Effector memory CD4-positive, alpha-beta T cell (primary cell): Measurements from ENCODE around the gene AGGF1.
A peak's percentile ranks its signal among the peaks of the same experiment; 100 is the strongest.
"Not testable (repeated sequence)": the region's sequence is repeated elsewhere in the genome, so short reads cannot be mapped to it uniquely, and the experiment has no call there.

Experiments used
- DNase-seq, 3 donors: peaks; one replicate each; pipeline ENCODE4 v3.0.0-alpha.2; 2020
- H3K27ac ChIP-seq: 2 replicates; pipeline ENCODE4 v1.7.0; 2013; ENCODE audit warnings: mild to moderate bottlenecking, low read length, moderate library complexity; ENCODE audit not compliant: insufficient read depth, poor library complexity, severe bottlenecking
- H3K27me3 ChIP-seq: replicated peaks from 2 replicates; pipeline ENCODE4 v1.7.0; 2013; ENCODE audit warnings: mild to moderate bottlenecking, low read length; ENCODE audit not compliant: insufficient read depth, control insufficient read depth, poor library complexity, severe bottlenecking
- H3K36me3 ChIP-seq: 2 replicates; pipeline ENCODE4 v1.7.0; 2013; ENCODE audit warnings: mild to moderate bottlenecking, low read length, moderate library complexity; ENCODE audit not compliant: control insufficient read depth, insufficient read depth
- H3K4me1 ChIP-seq: 2 replicates; pipeline ENCODE4 v1.7.0; 2013; ENCODE audit warnings: low read length, mild to moderate bottlenecking; ENCODE audit not compliant: control insufficient read depth, insufficient read depth, poor library complexity, severe bottlenecking
- H3K4me3 ChIP-seq: 2 replicates; pipeline ENCODE4 v1.7.0; 2013; ENCODE audit warnings: low read length, low read depth, mild to moderate bottlenecking; ENCODE audit not compliant: insufficient read depth, poor library complexity, severe bottlenecking
- H3K9me3 ChIP-seq: 2 replicates; pipeline ENCODE4 v1.7.0; 2013; ENCODE audit warnings: mild to moderate bottlenecking, low read length, moderate library complexity; ENCODE audit not compliant: control insufficient read depth

AGGF1 gene

GRCh38 chr5:77064040-77064439 lies 33.8 kb downstream of the AGGF1 start:
- Histone ChIP-seq H3K27ac (no peak overlapping the region), H3K36me3 (peaks cover 48% of the 10 kb centered on the region), H3K9me3 (no peaks in the 10 kb centered on the region), H3K4me1 (no peaks in the 10 kb centered on the region), H3K4me3 (no peak overlapping the region), H3K27me3 (no peaks in the 10 kb centered on the region)
- DNase-seq, result no peak

DNA sequence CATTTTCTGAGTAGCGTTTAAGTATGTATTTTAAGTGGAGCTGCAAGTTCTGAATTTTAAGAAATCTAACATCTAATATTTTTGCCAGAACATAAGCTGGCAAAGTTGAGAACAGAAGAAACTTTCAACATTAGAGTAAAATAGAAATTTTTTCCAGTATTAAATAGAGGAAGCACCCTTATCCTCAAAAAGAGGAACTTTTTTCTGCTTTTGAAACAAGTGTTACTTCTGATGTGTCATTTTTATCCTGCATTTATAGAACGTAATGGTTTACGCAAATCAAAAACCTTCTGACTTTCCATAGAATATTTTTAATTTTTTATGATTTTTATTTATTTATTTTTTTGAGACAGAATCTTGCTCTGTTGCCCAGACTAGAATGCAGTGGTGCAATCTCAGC lies 35.1 kb downstream of the AGGF1 start:
- H3K27me3 ChIP-seq, result no peaks in the 10 kb centered on the region
- peaks cover 36% of the 10 kb centered on the region for H3K36me3 ChIP-seq
- H3K4me1 ChIP-seq, result no peaks in the 10 kb centered on the region
- H3K27ac ChIP-seq, result no peak overlapping the region
- no peak for DNase-seq
- H3K9me3 ChIP-seq, result no peaks in the 10 kb centered on the region
- no peak overlapping the region for H3K4me3 ChIP-seq

- H3K36me3 ChIP-seq, result peaks cover 35% of the 10 kb centered on the region
- no peak for DNase-seq
- H3K27me3 ChIP-seq, result no peaks in the 10 kb centered on the region
- H3K4me3 ChIP-seq, result no peak overlapping the region
- no peaks in the 10 kb centered on the region for H3K4me1 ChIP-seq
- H3K9me3 ChIP-seq, result no peaks in the 10 kb centered on the region
- no peak overlapping the region for H3K27ac ChIP-seq
Measured at GRCh38 chr5:77066184-77066583, 36.0 kb downstream of the AGGF1 start.

GRCh38 chr5:77066823-77067442 lies 36.7 kb downstream of the AGGF1 start:
- no peaks in the 10 kb centered on the region for H3K27me3 ChIP-seq
- H3K4me1 ChIP-seq, result no peaks in the 10 kb centered on the region
- no peak overlapping the region for H3K4me3 ChIP-seq
- H3K36me3 ChIP-seq, result peaks cover 29% of the 10 kb centered on the region
- H3K9me3 ChIP-seq, result no peaks in the 10 kb centered on the region
- DNase-seq, result no peak
- no peak overlapping the region for H3K27ac ChIP-seq

- H3K9me3 ChIP-seq, result no peaks in the 10 kb centered on the region
- no peak overlapping the region for H3K27ac ChIP-seq
- no peak for DNase-seq
- H3K27me3 ChIP-seq, result no peaks in the 10 kb centered on the region
- H3K4me3 ChIP-seq, result no peak overlapping the region
- no peaks in the 10 kb centered on the region for H3K36me3 ChIP-seq
- H3K4me1 ChIP-seq, result peaks cover 5% of the 10 kb centered on the region
Measured at GRCh38 chr5:77073667-77074066, 43.5 kb downstream of the AGGF1 start.

DNA sequence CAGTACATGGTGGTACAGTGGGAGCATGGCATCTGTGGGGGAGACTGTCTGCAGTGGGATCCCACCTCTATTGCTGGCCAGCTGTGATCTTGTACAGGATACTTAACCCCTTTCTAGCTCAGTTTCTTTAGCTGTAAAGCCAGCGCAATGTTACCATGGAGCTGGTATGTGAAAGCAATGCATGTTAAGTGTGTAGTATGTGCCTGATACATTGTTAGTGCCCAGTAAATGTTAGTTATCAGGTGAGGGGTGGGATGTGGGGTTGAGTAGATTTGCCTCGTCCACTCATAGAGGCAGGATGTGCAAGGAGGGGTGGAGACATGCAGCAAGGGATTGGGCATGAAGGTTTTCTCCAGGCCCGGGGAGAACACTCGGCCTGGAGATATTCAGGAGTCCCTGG lies 44.5 kb downstream of the AGGF1 start:
- no peak overlapping the region for H3K27ac ChIP-seq
- H3K27me3 ChIP-seq, result no peaks in the 10 kb centered on the region
- no peak for DNase-seq
- H3K4me3 ChIP-seq, result no peak overlapping the region
- no peaks in the 10 kb centered on the region for H3K36me3 ChIP-seq
- no peaks in the 10 kb centered on the region for H3K9me3 ChIP-seq
- peaks cover 5% of the 10 kb centered on the region for H3K4me1 ChIP-seq

GRCh38 chr5:77076961-77077828 lies 47.0 kb downstream of the AGGF1 start:
- Histone ChIP-seq H3K27ac (no peak overlapping the region), H3K36me3 (no peaks in the 10 kb centered on the region), H3K9me3 (no peaks in the 10 kb centered on the region), H3K27me3 (no peaks in the 10 kb centered on the region), H3K4me3 (peak overlapping the region; percentile 39), H3K4me1 (peaks cover 5% of the 10 kb centered on the region)
- peak in 2 of 3 donors; percentile 9 to 25 for DNase-seq

DNA sequence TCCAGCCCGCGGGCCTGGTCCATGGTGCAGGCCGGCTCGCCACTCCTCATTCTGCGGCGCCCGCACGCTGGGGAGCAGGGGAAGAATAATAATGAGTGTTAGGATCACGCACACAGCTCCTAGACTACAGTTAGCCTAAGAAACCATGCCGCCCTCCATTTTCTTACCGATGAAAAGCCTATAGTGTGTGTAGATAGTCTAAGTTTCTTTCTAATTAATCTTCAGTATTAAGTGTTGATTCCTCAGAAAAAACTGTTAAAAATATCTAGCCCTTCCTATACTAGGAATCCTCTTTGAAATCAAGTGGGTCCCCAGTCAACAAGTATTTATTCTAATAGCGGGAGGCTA lies 47.6 kb downstream of the AGGF1 start:
- peak overlapping the region; percentile 39 for H3K4me3 ChIP-seq
- H3K27ac ChIP-seq, result no peak overlapping the region
- DNase-seq, result no peak
- no peaks in the 10 kb centered on the region for H3K27me3 ChIP-seq
- no peaks in the 10 kb centered on the region for H3K36me3 ChIP-seq
- peaks cover 5% of the 10 kb centered on the region for H3K4me1 ChIP-seq
- H3K9me3 ChIP-seq, result no peaks in the 10 kb centered on the region

GRCh38 chr5:77080479-77080878 lies 50.3 kb downstream of the AGGF1 start:
- not testable (repeated sequence) for DNase-seq, H3K9me3 ChIP-seq, H3K4me3 ChIP-seq, H3K27me3 ChIP-seq, H3K27ac ChIP-seq, H3K4me1 ChIP-seq, H3K36me3 ChIP-seq

- Histone ChIP-seq H3K4me3 (no peak overlapping the region), H3K27ac (no peak overlapping the region), H3K4me1 (peaks cover 5% of the 10 kb centered on the region), H3K9me3 (no peaks in the 10 kb centered on the region), H3K36me3 (no peaks in the 10 kb centered on the region), H3K27me3 (no peaks in the 10 kb centered on the region)
- DNase-seq, result no peak
Measured at GRCh38 chr5:77080905-77081304, 50.7 kb downstream of the AGGF1 start.
